ENCODE results near the gene IRS4.

Gene IRS4

GRCh38 chrX:108736509-108737479 lies at the start of gene IRS4:
Gene IRS4, minus strand, starts transcription at chrX:108736563.
- DNase-seq (ENCODE audit: low read depth in 2 of 2, low spot score in 1 of 2) = no peak

DNA sequence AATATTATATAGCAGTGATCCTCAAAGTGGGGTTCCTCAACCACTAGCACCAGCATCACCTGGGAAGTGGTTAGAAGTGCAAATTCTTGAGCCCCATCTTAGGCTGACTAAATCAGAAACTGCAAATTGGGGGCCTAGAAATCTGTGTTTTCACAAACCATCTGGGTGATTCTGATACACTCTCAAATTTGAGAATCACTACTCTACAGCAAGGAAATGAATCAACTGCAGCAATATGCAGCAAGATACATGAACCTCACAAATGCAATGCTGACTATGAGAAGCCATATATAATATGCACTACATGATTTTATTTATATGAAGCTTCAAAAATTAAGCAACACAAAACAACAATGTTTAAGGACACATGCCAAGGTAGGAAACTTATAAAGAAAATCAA lies 36.2 kb upstream of the IRS4 start:
- DNase-seq (ENCODE audit: low read depth in 2 of 2, low spot score in 1 of 2) = no peak

GRCh38 chrX:108763559-108763958 lies 27.2 kb upstream of the IRS4 start:
- no peak for DNase-seq (ENCODE audit: low read depth in 2 of 2, low spot score in 1 of 2)

DNA sequence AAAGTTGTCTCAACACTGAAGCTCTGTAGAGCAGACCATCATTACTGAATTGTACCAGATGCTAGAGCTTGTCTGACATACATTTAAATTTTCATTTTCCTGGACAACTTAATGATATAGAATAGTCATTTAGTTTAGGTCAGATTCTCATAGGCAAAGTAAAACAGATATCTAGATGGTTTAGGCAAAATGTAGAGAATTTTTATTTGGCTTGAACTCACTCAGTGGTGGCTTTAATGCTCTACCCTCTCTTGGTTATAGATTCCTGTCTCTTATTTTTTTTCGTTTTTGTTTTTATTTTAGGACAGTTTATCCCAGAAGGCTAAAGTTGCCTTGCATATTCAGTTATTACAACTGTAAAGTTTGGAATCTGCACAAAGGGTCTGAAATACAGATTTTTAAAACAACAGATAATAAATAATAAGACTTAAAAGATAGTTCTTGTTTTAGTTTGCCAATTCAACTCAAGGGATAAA lies 4.0 kb upstream of the IRS4 start:
- no peak for DNase-seq (ENCODE audit: low read depth in 2 of 2, low spot score in 1 of 2)

DNA sequence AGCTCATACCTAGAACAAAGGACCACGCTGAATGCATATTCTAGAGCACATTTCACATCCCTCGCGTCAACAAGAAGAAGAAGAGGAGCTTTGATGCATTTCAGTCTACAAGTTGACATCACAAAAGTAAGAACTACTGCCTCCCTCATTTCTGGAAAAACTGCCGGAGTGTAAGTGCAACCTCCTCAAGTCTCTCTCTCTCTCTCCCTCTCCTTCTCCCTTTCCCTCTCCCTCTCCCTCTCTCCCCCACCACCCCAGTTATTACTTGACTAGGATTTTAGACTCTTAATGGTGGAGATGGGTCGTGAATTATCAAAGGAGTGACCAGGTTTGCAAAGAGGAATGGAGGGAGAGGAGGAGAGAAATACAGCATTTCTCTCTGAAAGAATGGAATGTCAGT lies 1.4 kb upstream of the IRS4 start:
- DNase-seq (ENCODE audit: low read depth in 2 of 2, low spot score in 1 of 2) = no peak

- DNase-seq (ENCODE audit: low read depth in 2 of 2, low spot score in 1 of 2) = no peak
Measured at GRCh38 chrX:108735679-108736508, 469 bp downstream of the IRS4 start.

DNA sequence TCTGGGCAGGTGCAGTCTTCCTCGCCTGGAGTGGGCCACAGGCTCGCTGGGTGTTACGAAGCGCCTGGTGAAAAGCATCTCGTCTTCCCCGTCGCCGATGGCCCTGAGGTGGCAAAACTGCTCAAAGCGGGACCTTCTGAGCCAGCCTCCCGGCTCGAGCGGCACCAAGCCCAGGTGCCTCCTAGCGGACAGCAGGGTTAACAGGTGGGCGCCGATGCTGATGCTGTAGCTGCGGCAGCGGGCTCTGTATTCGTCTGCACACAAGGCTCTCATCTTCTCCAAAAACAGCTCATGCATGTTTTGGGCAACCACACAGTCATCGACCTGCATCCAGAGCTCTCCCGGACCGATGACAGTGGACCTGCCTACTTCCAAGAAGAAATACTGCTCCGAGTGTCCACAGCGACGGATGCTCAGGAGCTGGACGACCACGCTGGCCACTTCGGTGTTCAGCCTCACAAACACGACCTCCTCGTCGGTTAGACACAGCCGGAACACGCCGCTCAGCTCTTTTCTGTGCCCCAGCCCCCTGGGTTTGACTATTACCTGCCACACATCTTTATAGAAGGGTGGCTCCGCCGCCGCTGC lies 1.2 kb downstream of the IRS4 start:
- no peak for DNase-seq (ENCODE audit: low read depth in 2 of 2, low spot score in 1 of 2)

DNA sequence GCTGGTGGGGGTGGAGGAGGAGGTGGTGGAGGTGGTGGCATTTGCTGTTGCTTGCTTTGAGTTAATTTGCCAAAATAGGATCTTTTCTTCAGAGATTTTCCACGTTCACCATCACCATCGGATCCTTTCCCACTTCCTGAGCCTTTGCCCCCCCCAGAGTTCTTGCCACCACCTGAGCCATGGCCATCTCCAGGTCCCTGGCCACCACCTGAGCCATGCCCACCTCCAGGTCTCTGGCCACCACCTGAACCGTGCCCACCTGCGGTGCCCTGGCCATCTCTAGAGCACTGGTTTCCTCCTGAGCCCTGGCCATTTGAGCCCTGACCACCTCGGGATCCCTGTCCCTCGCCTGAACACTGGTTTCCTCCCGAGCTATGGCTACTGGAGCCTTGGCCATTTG lies 1.9 kb downstream of the IRS4 start:
- no peak for DNase-seq (ENCODE audit: low read depth in 2 of 2, low spot score in 1 of 2)

DNA sequence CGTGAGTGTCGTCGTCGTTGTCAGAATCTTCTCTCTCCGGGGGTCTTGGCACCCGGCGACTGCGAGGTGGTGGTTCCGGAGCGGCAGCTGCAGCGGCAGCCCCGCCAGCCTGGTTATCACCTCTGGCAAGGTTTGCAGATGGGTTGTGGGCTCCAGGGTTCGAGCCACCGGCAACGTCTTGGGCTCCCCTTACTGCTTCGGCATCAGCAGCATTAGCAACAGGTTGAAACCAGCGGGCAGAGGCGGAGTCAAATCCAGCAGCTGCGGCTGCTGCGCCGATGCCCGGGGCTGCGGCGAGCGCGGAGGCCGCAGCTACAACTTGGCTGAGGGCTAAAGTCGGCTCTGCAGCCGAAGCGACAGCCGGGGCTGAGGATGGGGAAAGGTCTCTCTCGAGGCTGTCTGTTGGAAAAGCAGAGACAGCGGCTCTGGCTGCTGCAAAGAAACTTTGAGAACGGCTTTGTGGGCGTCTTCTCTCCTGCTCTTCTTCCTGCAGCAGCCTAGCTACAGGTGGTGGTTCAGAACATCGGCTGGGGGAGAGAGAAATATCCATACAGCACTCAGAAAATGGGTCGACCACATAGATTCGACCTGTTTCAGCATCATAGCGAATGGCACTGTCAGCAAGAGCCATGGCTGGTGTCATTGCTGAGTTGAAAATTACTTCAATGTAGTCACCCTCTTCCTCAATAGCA lies 3.6 kb downstream of the IRS4 start:
- no peak for DNase-seq (ENCODE audit: low read depth in 2 of 2, low spot score in 1 of 2)

GRCh38 chrX:108731153-108731552 lies 5.2 kb downstream of the IRS4 start:
- no peak for DNase-seq (ENCODE audit: low read depth in 2 of 2, low spot score in 1 of 2)

- no peak for DNase-seq (ENCODE audit: low read depth in 2 of 2, low spot score in 1 of 2)
Measured at GRCh38 chrX:108726748-108727147, 9.6 kb downstream of the IRS4 start.

GRCh38 chrX:108722561-108722960 lies 13.8 kb downstream of the IRS4 start:
- no peak for DNase-seq (ENCODE audit: low read depth in 2 of 2, low spot score in 1 of 2)

GRCh38 chrX:108712886-108713285 lies 23.5 kb downstream of the IRS4 start:
- DNase-seq (ENCODE audit: low read depth in 2 of 2, low spot score in 1 of 2) = no peak

- DNase-seq (ENCODE audit: low read depth in 2 of 2, low spot score in 1 of 2) = no peak
Measured at GRCh38 chrX:108704839-108705238, 31.5 kb downstream of the IRS4 start.

GRCh38 chrX:108702530-108702929 lies 33.8 kb downstream of the IRS4 start:
- no peak for DNase-seq (ENCODE audit: low read depth in 2 of 2, low spot score in 1 of 2)

DNA sequence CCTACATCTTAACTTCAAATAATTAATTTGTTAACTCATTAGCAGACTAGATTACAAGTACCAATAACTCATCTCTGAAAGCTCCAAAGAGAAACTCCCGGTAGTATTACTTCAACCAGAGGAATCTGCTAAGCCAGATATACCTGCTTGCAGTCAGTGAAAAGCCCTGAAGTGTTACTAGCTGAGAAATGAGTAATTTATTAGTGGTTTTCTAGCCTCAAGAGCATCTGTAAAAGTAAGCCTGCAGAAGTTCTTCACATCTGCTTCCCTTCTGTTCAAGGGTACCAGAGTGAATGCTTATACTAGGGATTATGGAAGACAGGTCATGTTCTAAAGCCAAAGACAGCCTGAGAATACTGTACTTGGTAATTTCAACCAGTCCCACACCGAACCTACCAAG lies 34.7 kb downstream of the IRS4 start:
- DNase-seq (ENCODE audit: low read depth in 2 of 2, low spot score in 1 of 2) = no peak

DNA sequence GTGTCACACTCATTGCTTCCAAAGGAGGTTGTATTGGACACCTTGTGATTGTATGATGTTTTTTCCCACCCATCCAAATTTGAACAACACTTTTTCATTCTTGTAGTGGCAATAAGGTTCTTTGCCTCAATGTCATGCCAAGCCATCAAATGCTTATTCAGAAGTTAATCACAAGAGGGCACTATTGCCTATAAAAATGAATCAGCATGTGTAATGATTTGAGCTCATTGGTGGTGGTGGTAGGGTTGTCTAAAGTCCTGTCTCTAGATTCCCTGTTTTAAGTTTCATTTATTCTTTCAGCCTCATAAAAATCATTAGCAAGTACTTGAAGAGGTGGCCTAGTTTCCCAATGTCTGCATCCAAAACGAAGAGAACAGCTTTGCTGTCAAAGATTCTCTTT lies 37.0 kb downstream of the IRS4 start:
- no peak for DNase-seq (ENCODE audit: low read depth in 2 of 2, low spot score in 1 of 2)

GRCh38 chrX:108696690-108697089 lies 39.7 kb downstream of the IRS4 start:
- DNase-seq (ENCODE audit: low read depth in 2 of 2, low spot score in 1 of 2) = no peak

Measured in stimulated activated CD8-positive, alpha-beta memory T cell treated with anti-CD3 and anti-CD28 coated beads, Interleukin-4, amount 100 ng/mL, for 4 hours (primary cell).